HepG2 (cell line): Measurements from ENCODE around the gene PPP1R9B. TPM values are rescaled to one million over a fixed set of nuclear protein-coding genes. Genes with fewer than 3 reads are reported as not detected.

ENCODE experiments used
- FOXA1 ChIP-seq, 2 experiments: fragments of 450-650 bp in 1 of 2; sonication (generic) in 1 of 2; formaldehyde crosslinking in 1 of 2; IDR thresholded peaks; 2 replicates each; pipeline versions ENCODE4 v1.4.0 to v1.6.1; 2016 to 2020; ENCODE audit warnings: missing genetic modification reagents in 1 of 2
- HNRNPL ChIP-seq: fragments of 200-400 bp; formaldehyde crosslinking; IDR thresholded peaks from 2 replicates; pipeline ENCODE4 v1.6.1; 2017; ENCODE audit warnings: mild to moderate bottlenecking, low read depth, low read length
- MTF1 ChIP-seq: sonication (generic); formaldehyde crosslinking; IDR thresholded peaks from 2 replicates; pipeline ENCODE4 v1.5.0; 2020; ENCODE audit warnings: missing genetic modification reagents
- MTF2 ChIP-seq: sonication (generic); formaldehyde crosslinking; IDR thresholded peaks from 2 replicates; pipeline ENCODE4 v1.5.0; 2020; ENCODE audit warnings: missing genetic modification reagents, borderline replicate concordance
- NFE2L1 ChIP-seq: sonication (generic); formaldehyde crosslinking; IDR thresholded peaks from 2 replicates; pipeline ENCODE4 v1.4.0; 2020; ENCODE audit warnings: missing genetic modification reagents, mild to moderate bottlenecking, borderline replicate concordance
- PHF8 ChIP-seq: sonication (generic); formaldehyde crosslinking; IDR thresholded peaks from 2 replicates; pipeline ENCODE4 v1.5.0; 2020; ENCODE audit warnings: missing genetic modification reagents
- ZFX ChIP-seq: sonication (generic); formaldehyde crosslinking; IDR thresholded peaks from 2 replicates; pipeline ENCODE4 v1.4.0; 2020; ENCODE audit warnings: mild to moderate bottlenecking, low read depth, missing genetic modification reagents, moderate library complexity
- ZKSCAN5 ChIP-seq: sonication (generic); formaldehyde crosslinking; IDR thresholded peaks from 2 replicates; pipeline ENCODE4 v1.5.1; 2020; ENCODE audit warnings: mild to moderate bottlenecking, missing genetic modification reagents
- ZNF737 ChIP-seq: sonication (generic); formaldehyde crosslinking; IDR thresholded peaks from 2 replicates; pipeline ENCODE4 v1.5.0; 2020; ENCODE audit warnings: missing genetic modification reagents, mild to moderate bottlenecking, borderline replicate concordance
- polyA plus RNA-seq, 8 experiments: library from polyadenylated mRNA; depleted of rRNA in 3 of 8; stranded (reverse) in 7 of 8; unstranded in 1 of 8; fragments of >200 nt; fragmentation: Illumina TruSeq in 4 of 8; extraction: Trizol in 4 of 8; gene quantifications; 2 replicates each; pipeline versions ENCODE4 v1.2.1 to v1.2.3, GENCODE V29; 2011 to 2016; ENCODE audit warnings: low read depth in 4 of 8, missing spikeins in 1 of 8, mixed read lengths in 1 of 8; ENCODE audit not compliant: insufficient read depth in 1 of 8
- total RNA-seq, 5 experiments: library from RNA; depleted of rRNA; stranded (reverse); fragments of >200 nt; fragmentation: Illumina TruSeq; extraction: Trizol; gene quantifications; 2 replicates each; pipeline ENCODE4 v1.2.3, GENCODE V29; 2016; ENCODE audit warnings: low read depth in 1 of 5
- TF ChIP-seq, protein P1 (sequence below): IDR thresholded peaks from 2 replicates; pipeline ENCODE4 v1.6.1; 2016; ENCODE audit warnings: missing compliant biosample characterization, missing genetic modification reagents, borderline replicate concordance
- TF ChIP-seq, protein P2 (sequence below): IDR thresholded peaks from 2 replicates; pipeline ENCODE4 v1.6.1; 2012; ENCODE audit warnings: low read depth, low read length, improper control_type of control experiment
- TF ChIP-seq, protein P3 (sequence below), 2 experiments: sonication (generic) in 1 of 2; formaldehyde crosslinking in 1 of 2; IDR thresholded peaks; 2 replicates each; pipeline versions ENCODE4 v1.4.0 to v1.6.1; 2016 to 2020; ENCODE audit warnings: borderline replicate concordance in 1 of 2, low read depth in 1 of 2, mild to moderate bottlenecking in 1 of 2, missing genetic modification reagents in 1 of 2
- TF ChIP-seq, protein P4 (sequence below): sonication (generic); formaldehyde crosslinking; conservative IDR thresholded peaks from 2 replicates; pipeline ENCODE4 v1.8.0; 2022; ENCODE audit warnings: mild to moderate bottlenecking, moderate library complexity, missing genetic modification reagents
- TF ChIP-seq, protein P5 (sequence below): sonication (generic); formaldehyde crosslinking; IDR thresholded peaks from 2 replicates; pipeline ENCODE4 v1.5.0; 2020; ENCODE audit warnings: mild to moderate bottlenecking, missing genetic modification reagents, moderate library complexity
- TF ChIP-seq, protein P6 (sequence below): sonication (generic); formaldehyde crosslinking; IDR thresholded peaks from 2 replicates; pipeline ENCODE4 v1.4.0; 2020; ENCODE audit warnings: mild to moderate bottlenecking, missing genetic modification reagents

Gene PPP1R9B
- total and polyA plus RNA-seq, 2 of the 13 experiments (the other 11 are each of a cell fraction or from before 2014, with no cell fraction given): 9.4 to 15.8 TPM

DNA sequence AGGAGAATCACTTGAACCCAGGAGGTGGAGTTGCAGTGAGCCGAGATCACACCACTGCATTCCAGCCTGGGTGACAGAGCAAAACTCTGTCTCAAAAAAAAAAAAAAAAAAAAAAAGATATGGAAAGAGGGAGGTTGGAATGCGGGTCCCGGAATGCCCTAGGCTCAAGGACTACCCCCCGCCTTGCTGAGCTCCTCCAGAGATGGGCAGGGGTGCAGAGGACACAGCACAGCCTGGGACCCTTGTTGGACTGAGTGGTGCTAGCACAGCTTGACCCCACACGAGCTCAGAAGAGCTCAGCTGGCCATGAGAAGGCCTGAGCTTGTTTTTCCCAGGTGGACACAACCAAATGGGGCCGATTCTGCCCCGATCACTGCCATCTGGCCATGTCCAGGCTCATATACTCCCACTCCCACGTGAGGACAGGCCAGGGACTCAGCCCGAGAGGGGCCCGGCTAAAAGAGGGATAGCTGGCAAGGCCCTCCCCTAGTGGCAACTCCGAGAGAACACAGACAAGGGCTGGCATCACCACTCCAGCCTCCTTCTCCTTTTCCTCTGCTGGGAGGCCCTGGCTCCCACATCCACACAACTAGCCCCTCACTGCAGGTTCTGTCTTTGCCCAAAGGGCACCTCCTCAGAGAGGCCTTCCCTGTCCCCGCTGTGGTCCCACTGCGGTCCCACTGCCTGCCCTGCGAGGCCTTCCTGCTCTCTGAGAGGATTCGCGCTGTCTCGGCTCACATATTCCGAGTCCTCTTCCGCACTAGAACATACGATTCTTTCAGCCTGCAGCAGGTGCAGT is 26.3 kb upstream of the PPP1R9B start (continued):
- TF ChIP-seq FOXA1 (IDR thresholded peaks at IDR 0.05) (no peak), FOXA1 (CRISPR knock-in tag; IDR thresholded peaks at IDR 0.05) (no peak), NFE2L1 (0 out of 2 replicates have a peak, but pooled peaks have one; percentile 52), MTF2 (CRISPR knock-in tag) (no peak), ZKSCAN5 (CRISPR knock-in tag) (no peak), MTF1 (no peak), PHF8 (no peak), ZFX (0 out of 2 replicates have a peak, but pooled peaks have one; percentile 8), ZNF737 (CRISPR knock-in tag) (no peak), HNRNPL (0 out of 2 replicates have a peak, but pooled peaks have one; percentile 59)
- TF ChIP-seq, protein P1, sequence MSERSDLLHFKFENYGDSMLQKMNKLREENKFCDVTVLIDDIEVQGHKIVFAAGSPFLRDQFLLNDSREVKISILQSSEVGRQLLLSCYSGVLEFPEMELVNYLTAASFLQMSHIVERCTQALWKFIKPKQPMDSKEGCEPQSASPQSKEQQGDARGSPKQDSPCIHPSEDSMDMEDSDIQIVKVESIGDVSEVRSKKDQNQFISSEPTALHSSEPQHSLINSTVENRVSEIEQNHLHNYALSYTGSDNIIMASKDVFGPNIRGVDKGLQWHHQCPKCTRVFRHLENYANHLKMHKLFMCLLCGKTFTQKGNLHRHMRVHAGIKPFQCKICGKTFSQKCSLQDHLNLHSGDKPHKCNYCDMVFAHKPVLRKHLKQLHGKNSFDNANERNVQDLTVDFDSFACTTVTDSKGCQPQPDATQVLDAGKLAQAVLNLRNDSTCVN (CRISPR knock-in tag): no peak
- TF ChIP-seq, protein P2, sequence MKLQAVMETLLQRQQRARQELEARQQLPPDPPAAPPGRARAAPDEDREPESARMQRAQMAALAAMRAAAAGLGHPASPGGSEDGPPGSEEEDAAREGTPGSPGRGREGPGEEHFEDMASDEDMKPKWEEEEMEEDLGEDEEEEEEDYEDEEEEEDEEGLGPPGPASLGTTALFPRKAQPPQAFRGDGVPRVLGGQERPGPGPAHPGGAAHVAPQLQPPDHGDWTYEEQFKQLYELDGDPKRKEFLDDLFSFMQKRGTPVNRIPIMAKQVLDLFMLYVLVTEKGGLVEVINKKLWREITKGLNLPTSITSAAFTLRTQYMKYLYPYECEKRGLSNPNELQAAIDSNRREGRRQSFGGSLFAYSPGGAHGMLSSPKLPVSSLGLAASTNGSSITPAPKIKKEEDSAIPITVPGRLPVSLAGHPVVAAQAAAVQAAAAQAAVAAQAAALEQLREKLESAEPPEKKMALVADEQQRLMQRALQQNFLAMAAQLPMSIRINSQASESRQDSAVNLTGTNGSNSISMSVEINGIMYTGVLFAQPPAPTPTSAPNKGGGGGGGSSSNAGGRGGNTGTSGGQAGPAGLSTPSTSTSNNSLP: no peak
- TF ChIP-seq, protein P3, sequence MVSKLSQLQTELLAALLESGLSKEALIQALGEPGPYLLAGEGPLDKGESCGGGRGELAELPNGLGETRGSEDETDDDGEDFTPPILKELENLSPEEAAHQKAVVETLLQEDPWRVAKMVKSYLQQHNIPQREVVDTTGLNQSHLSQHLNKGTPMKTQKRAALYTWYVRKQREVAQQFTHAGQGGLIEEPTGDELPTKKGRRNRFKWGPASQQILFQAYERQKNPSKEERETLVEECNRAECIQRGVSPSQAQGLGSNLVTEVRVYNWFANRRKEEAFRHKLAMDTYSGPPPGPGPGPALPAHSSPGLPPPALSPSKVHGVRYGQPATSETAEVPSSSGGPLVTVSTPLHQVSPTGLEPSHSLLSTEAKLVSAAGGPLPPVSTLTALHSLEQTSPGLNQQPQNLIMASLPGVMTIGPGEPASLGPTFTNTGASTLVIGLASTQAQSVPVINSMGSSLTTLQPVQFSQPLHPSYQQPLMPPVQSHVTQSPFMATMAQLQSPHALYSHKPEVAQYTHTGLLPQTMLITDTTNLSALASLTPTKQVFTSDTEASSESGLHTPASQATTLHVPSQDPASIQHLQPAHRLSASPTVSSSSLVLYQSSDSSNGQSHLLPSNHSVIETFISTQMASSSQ (IDR thresholded peaks at IDR 0.05; ENCODE audit: low read depth): no peak
- TF ChIP-seq, protein P3 (CRISPR knock-in tag; IDR thresholded peaks at IDR 0.05; ENCODE audit: borderline replicate concordance): peak; percentile 39; the same call in 1 of the 2 replicates
- TF ChIP-seq, protein P4, sequence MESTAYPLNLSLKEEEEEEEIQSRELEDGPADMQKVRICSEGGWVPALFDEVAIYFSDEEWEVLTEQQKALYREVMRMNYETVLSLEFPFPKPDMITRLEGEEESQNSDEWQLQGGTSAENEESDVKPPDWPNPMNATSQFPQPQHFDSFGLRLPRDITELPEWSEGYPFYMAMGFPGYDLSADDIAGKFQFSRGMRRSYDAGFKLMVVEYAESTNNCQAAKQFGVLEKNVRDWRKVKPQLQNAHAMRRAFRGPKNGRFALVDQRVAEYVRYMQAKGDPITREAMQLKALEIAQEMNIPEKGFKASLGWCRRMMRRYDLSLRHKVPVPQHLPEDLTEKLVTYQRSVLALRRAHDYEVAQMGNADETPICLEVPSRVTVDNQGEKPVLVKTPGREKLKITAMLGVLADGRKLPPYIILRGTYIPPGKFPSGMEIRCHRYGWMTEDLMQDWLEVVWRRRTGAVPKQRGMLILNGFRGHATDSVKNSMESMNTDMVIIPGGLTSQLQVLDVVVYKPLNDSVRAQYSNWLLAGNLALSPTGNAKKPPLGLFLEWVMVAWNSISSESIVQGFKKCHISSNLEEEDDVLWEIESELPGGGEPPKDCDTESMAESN (CRISPR knock-in tag): no peak
- TF ChIP-seq, protein P5, sequence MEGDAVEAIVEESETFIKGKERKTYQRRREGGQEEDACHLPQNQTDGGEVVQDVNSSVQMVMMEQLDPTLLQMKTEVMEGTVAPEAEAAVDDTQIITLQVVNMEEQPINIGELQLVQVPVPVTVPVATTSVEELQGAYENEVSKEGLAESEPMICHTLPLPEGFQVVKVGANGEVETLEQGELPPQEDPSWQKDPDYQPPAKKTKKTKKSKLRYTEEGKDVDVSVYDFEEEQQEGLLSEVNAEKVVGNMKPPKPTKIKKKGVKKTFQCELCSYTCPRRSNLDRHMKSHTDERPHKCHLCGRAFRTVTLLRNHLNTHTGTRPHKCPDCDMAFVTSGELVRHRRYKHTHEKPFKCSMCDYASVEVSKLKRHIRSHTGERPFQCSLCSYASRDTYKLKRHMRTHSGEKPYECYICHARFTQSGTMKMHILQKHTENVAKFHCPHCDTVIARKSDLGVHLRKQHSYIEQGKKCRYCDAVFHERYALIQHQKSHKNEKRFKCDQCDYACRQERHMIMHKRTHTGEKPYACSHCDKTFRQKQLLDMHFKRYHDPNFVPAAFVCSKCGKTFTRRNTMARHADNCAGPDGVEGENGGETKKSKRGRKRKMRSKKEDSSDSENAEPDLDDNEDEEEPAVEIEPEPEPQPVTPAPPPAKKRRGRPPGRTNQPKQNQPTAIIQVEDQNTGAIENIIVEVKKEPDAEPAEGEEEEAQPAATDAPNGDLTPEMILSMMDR (CRISPR knock-in tag): 0 out of 2 replicates have a peak, but pooled peaks have one; percentile 17
- TF ChIP-seq, protein P6, sequence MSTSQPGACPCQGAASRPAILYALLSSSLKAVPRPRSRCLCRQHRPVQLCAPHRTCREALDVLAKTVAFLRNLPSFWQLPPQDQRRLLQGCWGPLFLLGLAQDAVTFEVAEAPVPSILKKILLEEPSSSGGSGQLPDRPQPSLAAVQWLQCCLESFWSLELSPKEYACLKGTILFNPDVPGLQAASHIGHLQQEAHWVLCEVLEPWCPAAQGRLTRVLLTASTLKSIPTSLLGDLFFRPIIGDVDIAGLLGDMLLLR (CRISPR knock-in tag): no peak
